Measurements from ENCODE around the gene MTREX.

- TF ChIP-seq RUNX3 (IDR thresholded peaks at IDR 0.05; ENCODE audit: low read length) (no peak), NFIC (IDR thresholded peaks at IDR 0.05; ENCODE audit: low read depth, low read length) (no peak), POLR2A (IDR thresholded peaks at IDR 0.05; ENCODE audit: low read depth, low read length) (no peak), JUNB (IDR thresholded peaks at IDR 0.05) (no peak), FOXM1 (IDR thresholded peaks at IDR 0.05; ENCODE audit: low read depth, low read length) (no peak), TBL1XR1 (IDR thresholded peaks at IDR 0.05; ENCODE audit: low read depth, low read length) (no peak)
- TF ChIP-seq, protein P1, sequence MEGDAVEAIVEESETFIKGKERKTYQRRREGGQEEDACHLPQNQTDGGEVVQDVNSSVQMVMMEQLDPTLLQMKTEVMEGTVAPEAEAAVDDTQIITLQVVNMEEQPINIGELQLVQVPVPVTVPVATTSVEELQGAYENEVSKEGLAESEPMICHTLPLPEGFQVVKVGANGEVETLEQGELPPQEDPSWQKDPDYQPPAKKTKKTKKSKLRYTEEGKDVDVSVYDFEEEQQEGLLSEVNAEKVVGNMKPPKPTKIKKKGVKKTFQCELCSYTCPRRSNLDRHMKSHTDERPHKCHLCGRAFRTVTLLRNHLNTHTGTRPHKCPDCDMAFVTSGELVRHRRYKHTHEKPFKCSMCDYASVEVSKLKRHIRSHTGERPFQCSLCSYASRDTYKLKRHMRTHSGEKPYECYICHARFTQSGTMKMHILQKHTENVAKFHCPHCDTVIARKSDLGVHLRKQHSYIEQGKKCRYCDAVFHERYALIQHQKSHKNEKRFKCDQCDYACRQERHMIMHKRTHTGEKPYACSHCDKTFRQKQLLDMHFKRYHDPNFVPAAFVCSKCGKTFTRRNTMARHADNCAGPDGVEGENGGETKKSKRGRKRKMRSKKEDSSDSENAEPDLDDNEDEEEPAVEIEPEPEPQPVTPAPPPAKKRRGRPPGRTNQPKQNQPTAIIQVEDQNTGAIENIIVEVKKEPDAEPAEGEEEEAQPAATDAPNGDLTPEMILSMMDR (IDR thresholded peaks at IDR 0.05 in 2 of 3, conservative IDR thresholded peaks at IDR 0.05 in 1 of 3; ENCODE audit: control insufficient read depth in 2 of 3, extremely low read depth in 1 of 3, insufficient read depth in 1 of 3, low read depth in 3 of 3, low read length in 3 of 3), result no peak
Measured at GRCh38 chr5:55451976-55452375, 144.2 kb downstream of the MTREX start.
